Globus pallidus (tissue), 1 donor: ENCODE data around the gene DAPK1.

Experiments
- DNase-seq: peaks from one replicate; pipeline ENCODE4 v3.0.0-alpha.2; 2015; ENCODE audit warnings: low spot score

The DAPK1 gene

GRCh38 chr9:87516926-87517290 lies 19.2 kb downstream of the DAPK1 start:
- no peak for DNase-seq

GRCh38 chr9:87517732-87518131 lies 20.1 kb downstream of the DAPK1 start:
- DNase-seq: no peak

GRCh38 chr9:87518702-87519335 lies 21.2 kb downstream of the DAPK1 start:
- no peak for DNase-seq

GRCh38 chr9:87519461-87519860 lies 21.8 kb downstream of the DAPK1 start:
- no peak for DNase-seq

- DNase-seq: no peak
These were observed 22.6 kb downstream of the DAPK1 start for GRCh38 chr9:87520172-87520683.

GRCh38 chr9:87521834-87522233 lies 24.2 kb downstream of the DAPK1 start:
- no peak for DNase-seq

- DNase-seq: no peak
These were observed 26.4 kb downstream of the DAPK1 start for GRCh38 chr9:87524061-87524460.

GRCh38 chr9:87525546-87526303 lies 28.1 kb downstream of the DAPK1 start:
- DNase-seq: no peak

- DNase-seq: no peak
These were observed 29.7 kb downstream of the DAPK1 start for GRCh38 chr9:87527211-87527916.

GRCh38 chr9:87528969-87529368 lies 31.3 kb downstream of the DAPK1 start:
- no peak for DNase-seq

GRCh38 chr9:87529671-87530070 lies 32.0 kb downstream of the DAPK1 start:
- DNase-seq: no peak

- no peak for DNase-seq
These were observed 33.0 kb downstream of the DAPK1 start for GRCh38 chr9:87530716-87531115.

- DNase-seq: no peak
These were observed 34.0 kb downstream of the DAPK1 start for GRCh38 chr9:87531370-87532295.

GRCh38 chr9:87533271-87533670 lies 35.6 kb downstream of the DAPK1 start:
- DNase-seq: no peak

- DNase-seq: no peak
These were observed 36.4 kb downstream of the DAPK1 start for GRCh38 chr9:87534036-87534435.

GRCh38 chr9:87534957-87535356 lies 37.3 kb downstream of the DAPK1 start:
- DNase-seq: no peak

- DNase-seq: no peak
These were observed 38.3 kb downstream of the DAPK1 start for GRCh38 chr9:87535817-87536539.

- no peak for DNase-seq
These were observed 40.0 kb downstream of the DAPK1 start for GRCh38 chr9:87537625-87538024.

- DNase-seq: no peak
These were observed 42.9 kb downstream of the DAPK1 start for GRCh38 chr9:87540444-87541105.

GRCh38 chr9:87541663-87542062 lies 44.0 kb downstream of the DAPK1 start:
- DNase-seq: no peak

GRCh38 chr9:87542141-87542540 lies 44.5 kb downstream of the DAPK1 start:
- no peak for DNase-seq
